NT2/D1 (cell line): ENCODE results near the gene CTSA.

Experiments
- SUZ12 ChIP-seq: IDR thresholded peaks from 2 replicates; pipeline ENCODE4 v1.6.1; 2011; ENCODE audit not compliant: insufficient read length, insufficient read depth; ENCODE audit errors: extremely low read depth
- ZNF274 ChIP-seq: IDR thresholded peaks from 2 replicates; pipeline ENCODE4 v1.6.1; 2011; ENCODE audit warnings: mild to moderate bottlenecking, low read depth, low read length

DNA sequence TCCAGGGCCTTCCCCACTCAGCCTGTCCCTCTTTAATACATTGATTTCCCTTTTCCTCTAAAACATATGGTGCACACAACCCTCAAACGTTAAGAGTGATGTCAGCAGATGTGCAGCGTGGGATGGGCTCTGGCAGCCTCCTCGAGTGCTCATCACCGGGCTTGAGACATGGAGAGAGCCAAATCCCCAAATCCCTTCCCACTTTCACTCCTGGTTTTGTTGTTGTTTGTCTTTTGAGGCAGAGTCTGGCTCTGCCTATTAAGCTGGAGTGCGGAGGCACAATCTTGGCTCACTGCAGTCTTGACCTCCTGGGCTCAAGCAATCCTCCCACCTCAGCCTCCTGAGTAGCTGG lies 26.6 kb downstream of the CTSA start:
- no peak for TF ChIP-seq SUZ12
- no peak for TF ChIP-seq ZNF274
